K562 (cell line): ENCODE data around the gene CCDC194. TPM values are rescaled to one million over a fixed set of nuclear protein-coding genes. Genes with fewer than 3 reads are reported as not detected.

Source experiments
- ATAC-seq: fragments of 200-7000 bp; cut with Tn5 transposase; 3 replicates; pipeline ENCODE4 v1.9.1; 2020; ENCODE audit warnings: moderate library complexity
- BruUV-seq: library from RNA; stranded (reverse); fragments of 400-500 nt; replicated peaks from 2 replicates; lab custom pipeline; 2021; lab: Mats Ljungman, UMichigan
- CTCF ChIA-PET: fragments of 300-600 bp; formaldehyde crosslinking; extraction: SDS; loops from one replicate; lab custom pipeline; 2021; ENCODE audit warnings: low intra/inter-chr PET ratio; lab: Yijun Ruan, JAX
- POLR2A ChIA-PET: fragments of 300-600, 350-650 bp; sonication (Branson Sonifier 250); formaldehyde crosslinking; extraction: SDS; loops from one replicate; lab custom pipeline; 2021; ENCODE audit warnings: antibody characterized with exemption, inconsistent platforms; lab: Yijun Ruan, JAX
- DNase-seq, 4 experiments: peaks; one replicate each; pipeline versions ENCODE4 v3.0.0 to v3.0.0-alpha.2; 2011 to 2018; ENCODE audit warnings: low spot score in 3 of 4, mixed read lengths in 3 of 4; ENCODE audit errors: extremely low read depth in 1 of 4
- FAIRE-seq: peaks from 2 replicates; lab custom pipeline; 2011; peaks lifted over from hg19 to GRCh38; lab: Jason Lieb, UNC
- H2AFZ ChIP-seq: 2 replicates; pipeline ENCODE4 v1.6.0; 2011; ENCODE audit warnings: low read depth, low read length, control low read depth, inconsistent platforms
- H3K27ac ChIP-seq: fragments of 200-600 bp; 3 replicates; pipeline ENCODE4 v1.8.0; 2011; ENCODE audit warnings: low read depth, mild to moderate bottlenecking, control low read depth, inconsistent platforms, low read length, moderate library complexity, mixed read lengths; ENCODE audit errors: extremely low read depth
- H3K27me3 ChIP-seq, 2 experiments: fragments of 300-600 bp in 1 of 2; 2 replicates in 1 of 2; 3 replicates in 1 of 2; pipeline versions ENCODE4 v1.6.0 to v1.8.0; 2011; ENCODE audit warnings: inconsistent platforms in 2 of 2, low read length in 2 of 2, mild to moderate bottlenecking in 1 of 2, mixed read lengths in 1 of 2, moderate library complexity in 1 of 2; ENCODE audit not compliant: control insufficient read depth in 2 of 2, insufficient read depth in 2 of 2
- H3K36me3 ChIP-seq: fragments of 300-600 bp; 3 replicates; pipeline ENCODE4 v1.8.0; 2011; ENCODE audit warnings: mild to moderate bottlenecking, low read length, inconsistent platforms; ENCODE audit not compliant: control insufficient read depth, insufficient read depth
- H3K4me1 ChIP-seq, 2 experiments: fragments of 200-600 bp in 1 of 2; replicated peaks in 1 of 2; 2 replicates in 1 of 2; 3 replicates in 1 of 2; pipeline versions ENCODE4 v1.5.1 to v1.8.0; 2011; ENCODE audit warnings: inconsistent platforms in 2 of 2, low read length in 2 of 2, mild to moderate bottlenecking in 1 of 2, mixed read lengths in 1 of 2, moderate library complexity in 1 of 2; ENCODE audit not compliant: control insufficient read depth in 2 of 2, insufficient read depth in 2 of 2
- H3K4me2 ChIP-seq: 2 replicates; pipeline ENCODE4 v1.6.1; 2011; ENCODE audit warnings: low read length, control low read depth, inconsistent platforms, mixed read lengths; ENCODE audit not compliant: insufficient read depth
- H3K4me3 ChIP-seq: fragments of 200-600 bp; sonication (generic), shearing (Covaris generic); 2 replicates; pipeline ENCODE4 v1.5.1; 2016; ENCODE audit warnings: control low read depth, inconsistent platforms
- H3K79me2 ChIP-seq: fragments of 200-600 bp; 3 replicates; pipeline ENCODE4 v1.8.0; 2011; ENCODE audit warnings: low read length, inconsistent platforms; ENCODE audit not compliant: control insufficient read depth, insufficient read depth
- H3K9ac ChIP-seq, 2 experiments: 2 replicates each; pipeline versions ENCODE4 v1.6.0 to v1.6.1; 2011; ENCODE audit warnings: low read depth in 2 of 2, low read length in 2 of 2, control low read depth in 1 of 2, inconsistent platforms in 1 of 2, mild to moderate bottlenecking in 1 of 2, mixed read lengths in 1 of 2; ENCODE audit not compliant: insufficient read depth in 1 of 2
- H3K9me1 ChIP-seq: one replicate; pipeline ENCODE4 v1.6.0; 2011; ENCODE audit warnings: inconsistent platforms, mild to moderate bottlenecking, low read length, moderate library complexity; ENCODE audit not compliant: control insufficient read depth, insufficient read depth
- H3K9me3 ChIP-seq: replicated peaks from 2 replicates; pipeline ENCODE4 v1.5.1; 2011; ENCODE audit warnings: low read depth, low read length, inconsistent platforms; ENCODE audit not compliant: control insufficient read depth, insufficient read depth
- H4K20me1 ChIP-seq: replicated peaks from 2 replicates; pipeline ENCODE4 v1.6.1; 2011; ENCODE audit warnings: low read length, inconsistent platforms, mixed read lengths; ENCODE audit not compliant: control insufficient read depth, insufficient read depth
- AFF4 ChIP-seq: sonication (generic); formaldehyde crosslinking; IDR thresholded peaks from 2 replicates; pipeline ENCODE4 v1.8.0; 2023; ENCODE audit warnings: mild to moderate bottlenecking, missing genetic modification reagents
- NKRF ChIP-seq: fragments of 450-650 bp; IDR thresholded peaks from 2 replicates; pipeline ENCODE4 v1.6.1; 2016; ENCODE audit warnings: borderline replicate concordance
- SREBF2 ChIP-seq: sonication (generic); formaldehyde crosslinking; IDR thresholded peaks from 2 replicates; pipeline ENCODE4 v1.4.0; 2020; ENCODE audit warnings: mild to moderate bottlenecking, missing genetic modification reagents
- TCFL5 ChIP-seq: fragments of 250-450 bp; sonication (Bioruptor Pico); conservative IDR thresholded peaks from 2 replicates; pipeline ENCODE4 v1.6.1; 2021; ENCODE audit warnings: mild to moderate bottlenecking, moderate library complexity, matching md5 sums
- ZFP36 ChIP-seq: fragments of 150-350 bp; IDR thresholded peaks from 2 replicates; pipeline ENCODE4 v1.6.1; 2018; ENCODE audit warnings: low read length, low read depth; ENCODE audit not compliant: partially characterized antibody
- ZNF407 ChIP-seq: fragments of 450-650 bp; IDR thresholded peaks from 2 replicates; pipeline ENCODE4 v1.6.1; 2016; ENCODE audit warnings: low read depth
- WGBS: fragments of 100-300 bp; shearing (Covaris generic); methylation state at CpG from one replicate; pipeline ENCODE4 v1.1.6; 2016; ENCODE audit warnings: low coverage, mixed read lengths; ENCODE audit not compliant: insufficient coverage; ENCODE audit errors: missing lambda C conversion rate; 5-methylcytosine and 5-hydroxymethylcytosine counted together
- in situ Hi-C: fragments of 300-500 bp; cut with MboI; formaldehyde crosslinking; loops from 4 replicates; pipeline ENCODE4 v1.15.0; 2018; ENCODE audit warnings: inconsistent platforms, mixed read lengths
- intact Hi-C: fragments of 100-400 bp; cut with micrococcal nuclease; formaldehyde crosslinking; loops from 2 replicates; pipeline ENCODE4 v1.14.2; 2022
- polyA plus RNA-seq, 8 experiments: library from polyadenylated mRNA; depleted of rRNA in 4 of 8; stranded (reverse) in 5 of 8; unstranded in 3 of 8; fragments of >200 nt; fragmentation: Nextera tagmentation in 2 of 8; fragmentation: Illumina TruSeq in 1 of 8; extraction: Ambion mirVana in 2 of 8; extraction: Trizol in 1 of 8; gene quantifications; 2 replicates each; pipeline versions ENCODE4 v1.2.1 to v1.2.3, GENCODE V29; 2011 to 2014; ENCODE audit warnings: inconsistent platforms in 1 of 8, missing spikeins in 1 of 8
- total RNA-seq, 7 experiments: library from RNA; depleted of rRNA in 6 of 7; stranded (reverse); fragments of >200 nt in 6 of 7; fragmentation: Illumina TruSeq in 2 of 7; extraction: Trizol in 2 of 7; gene quantifications; 2 replicates each; pipeline versions ENCODE4 v1.2.1 to v1.2.3, GENCODE V29; 2011 to 2021; ENCODE audit warnings: low replicate concordance in 1 of 7

Gene CCDC194
- total and polyA plus RNA-seq, 9 of the 15 experiments (the other 6 are each of a cell fraction or from before 2014, with no cell fraction given) = 0.13 to 1.3 (median 0.39) TPM; not detected in 3

- 2% methylated on average over 8 of the region's 8 CpGs for WGBS
- H3K79me2 ChIP-seq = peaks cover 6% of the 10 kb centered on the region; the same call in 2 of the 3 replicates
- POLR2A ChIA-PET = interaction anchor here (0.6 to 2.1 kb wide), 14 partner anchors 9 to 441 kb away, joined by 3 to 20 read pairs (median 3); partner anchors contain the start of genes BST2, PGLS and TMEM221
- H3K9me1 ChIP-seq = no peaks in the 10 kb centered on the region
- in situ Hi-C loops (no loop called here), intact Hi-C loops (loop anchor here (1.0 to 2.0 kb wide), 2 partner anchors 14 to 24 kb away; partner anchors contain the start of genes BST2 and CCDC194)
- H3K27ac ChIP-seq = peak overlapping the region; percentile 72
- no peaks in the 10 kb centered on the region for H4K20me1 ChIP-seq
- H3K4me3 ChIP-seq = peak overlapping the region; percentile 47
- CTCF ChIA-PET = interaction anchor here (0.6 kb wide), 1 partner anchor 93 kb away, joined by 3 read pairs; no protein-coding TSS in a partner anchor
- H3K4me2 ChIP-seq = peak overlapping the region; percentile 83
- ATAC-seq (no peak; the same call in 2 of the 3 replicates), DNase-seq (peak in 1 of 4 experiments; percentile 30), FAIRE-seq (no peak)
- H3K9ac ChIP-seq = peak overlapping the region; percentile 74 to 88
- H3K36me3 ChIP-seq = peaks cover 10% of the 10 kb centered on the region; the same call in 1 of the 3 replicates
- H3K9me3 ChIP-seq = no peaks in the 10 kb centered on the region
- peak overlapping the region; percentile 84 for H2AFZ ChIP-seq
- H3K4me1 ChIP-seq = peaks cover 7 to 20% of the 10 kb centered on the region in 2 experiments; a peak in 3 of 5 replicates
- no peaks in the 10 kb centered on the region for H3K27me3 ChIP-seq
- TSS peak; percentile 99 for BruUV-seq
- TF ChIP-seq SREBF2 (no peak), AFF4 (no peak), ZFP36 (no peak), TCFL5 (CRISPR knock-in tag) (no peak), ZNF407 (no peak), NKRF (0 out of 2 replicates have a peak, but pooled peaks have one; percentile 26)
Measured at GRCh38 chr19:17419154-17419620, 25.2 kb upstream of the CCDC194 start.
